GM12875 (cell line): ENCODE measurements around the gene EPHB2.

Experiments
- H3K4me3 ChIP-seq: one replicate; pipeline ENCODE4 v1.5.1; 2011; ENCODE audit warnings: low read depth, low read length, control low read depth
- TF ChIP-seq, protein P1 (sequence below): IDR thresholded peaks from 2 replicates; pipeline ENCODE4 v1.5.1; 2011; ENCODE audit warnings: low read depth, mild to moderate bottlenecking, control low read depth, inconsistent platforms, low read length, moderate library complexity, borderline replicate concordance; ENCODE audit not compliant: insufficient read depth

The EPHB2 gene

DNA sequence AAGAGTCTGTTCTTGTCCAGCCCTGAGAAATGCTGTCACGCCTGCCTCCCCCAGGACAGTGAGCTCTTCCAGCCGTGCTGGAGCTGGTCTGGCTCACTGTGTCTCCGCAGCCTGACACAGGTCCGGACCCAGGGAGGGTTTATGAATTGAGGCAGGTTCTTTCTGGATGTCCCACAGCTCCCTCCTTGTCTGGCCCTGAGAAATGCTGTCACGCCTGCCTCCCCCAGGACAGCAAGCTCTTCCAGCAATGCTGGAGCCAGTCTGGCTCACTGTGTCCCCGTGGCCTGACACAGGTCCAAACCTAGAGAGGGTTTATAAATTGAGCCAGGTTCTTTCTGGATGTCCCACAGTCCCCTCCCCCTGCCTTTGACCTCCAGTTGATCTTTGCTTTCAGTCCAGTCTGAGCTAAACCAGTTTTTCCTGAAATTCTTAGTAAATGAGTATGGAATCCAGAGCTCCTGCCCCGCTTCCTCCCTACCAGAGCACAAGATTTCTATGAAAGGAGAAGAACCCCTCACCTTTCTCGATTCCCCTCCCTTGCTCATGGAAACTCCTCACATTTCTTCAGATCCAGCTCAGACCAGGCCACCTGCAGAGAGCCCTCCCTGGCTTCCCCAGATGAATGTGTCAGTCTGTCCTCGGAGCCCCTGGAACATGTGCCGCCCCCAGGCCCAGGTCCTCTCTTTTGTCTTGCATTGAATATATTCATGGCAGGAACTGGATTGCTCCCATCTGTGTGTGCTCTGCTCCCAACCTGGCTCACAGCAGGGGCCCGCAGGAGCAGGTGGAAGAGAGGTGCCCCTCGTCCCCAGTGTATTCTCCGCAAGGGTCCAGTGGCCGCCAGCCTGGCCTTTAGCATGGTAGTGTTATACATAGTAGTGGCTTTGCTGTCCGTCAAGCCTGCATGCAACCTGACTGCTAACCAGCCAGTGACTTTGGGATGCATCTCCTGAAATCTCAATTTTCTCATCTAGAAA, 116.3 kb downstream of the EPHB2 start:
- H3K4me3 ChIP-seq, result no peak overlapping the region
- TF ChIP-seq, protein P1, sequence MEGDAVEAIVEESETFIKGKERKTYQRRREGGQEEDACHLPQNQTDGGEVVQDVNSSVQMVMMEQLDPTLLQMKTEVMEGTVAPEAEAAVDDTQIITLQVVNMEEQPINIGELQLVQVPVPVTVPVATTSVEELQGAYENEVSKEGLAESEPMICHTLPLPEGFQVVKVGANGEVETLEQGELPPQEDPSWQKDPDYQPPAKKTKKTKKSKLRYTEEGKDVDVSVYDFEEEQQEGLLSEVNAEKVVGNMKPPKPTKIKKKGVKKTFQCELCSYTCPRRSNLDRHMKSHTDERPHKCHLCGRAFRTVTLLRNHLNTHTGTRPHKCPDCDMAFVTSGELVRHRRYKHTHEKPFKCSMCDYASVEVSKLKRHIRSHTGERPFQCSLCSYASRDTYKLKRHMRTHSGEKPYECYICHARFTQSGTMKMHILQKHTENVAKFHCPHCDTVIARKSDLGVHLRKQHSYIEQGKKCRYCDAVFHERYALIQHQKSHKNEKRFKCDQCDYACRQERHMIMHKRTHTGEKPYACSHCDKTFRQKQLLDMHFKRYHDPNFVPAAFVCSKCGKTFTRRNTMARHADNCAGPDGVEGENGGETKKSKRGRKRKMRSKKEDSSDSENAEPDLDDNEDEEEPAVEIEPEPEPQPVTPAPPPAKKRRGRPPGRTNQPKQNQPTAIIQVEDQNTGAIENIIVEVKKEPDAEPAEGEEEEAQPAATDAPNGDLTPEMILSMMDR, result no peak

DNA sequence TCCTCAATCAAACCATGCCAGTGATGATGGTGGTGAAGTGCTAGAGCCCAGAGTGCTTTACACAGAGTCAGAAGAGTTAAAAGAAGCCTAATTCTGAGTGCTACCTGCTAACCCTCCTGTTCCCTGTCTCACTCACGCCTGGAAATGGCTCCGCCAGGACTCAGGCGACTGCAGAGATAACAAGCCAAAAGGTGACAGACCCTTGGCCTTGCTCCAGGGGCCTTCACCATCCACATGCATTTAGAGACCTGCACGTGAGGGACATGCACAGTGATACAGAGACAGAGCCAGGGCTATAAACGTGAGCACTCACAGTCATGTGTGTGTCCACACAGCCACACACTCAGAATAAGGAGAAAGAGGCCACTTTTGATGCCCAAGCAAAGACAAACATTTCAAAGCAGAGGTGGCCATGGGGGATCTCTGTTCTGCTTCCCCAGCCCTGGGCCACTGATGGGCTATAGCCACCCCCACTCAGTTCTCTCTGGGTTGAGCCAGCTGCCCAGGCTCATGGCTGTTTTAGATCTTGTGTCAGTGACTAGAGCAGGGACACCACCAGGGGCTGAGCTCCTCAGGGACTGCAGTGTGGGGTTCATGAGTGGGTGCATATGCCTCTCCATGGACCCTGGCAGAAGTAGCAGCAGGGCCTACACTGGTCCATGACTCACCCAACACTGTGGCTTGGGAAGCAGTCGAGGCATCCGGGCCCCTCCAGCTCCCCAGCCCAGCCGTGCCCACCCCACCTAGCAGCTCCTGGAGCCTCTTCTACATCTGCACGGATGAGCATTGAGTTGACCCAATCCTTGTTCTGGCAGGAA, 117.2 kb downstream of the EPHB2 start:
- H3K4me3 ChIP-seq, result no peak overlapping the region
- TF ChIP-seq, protein P1, result no peak

DNA sequence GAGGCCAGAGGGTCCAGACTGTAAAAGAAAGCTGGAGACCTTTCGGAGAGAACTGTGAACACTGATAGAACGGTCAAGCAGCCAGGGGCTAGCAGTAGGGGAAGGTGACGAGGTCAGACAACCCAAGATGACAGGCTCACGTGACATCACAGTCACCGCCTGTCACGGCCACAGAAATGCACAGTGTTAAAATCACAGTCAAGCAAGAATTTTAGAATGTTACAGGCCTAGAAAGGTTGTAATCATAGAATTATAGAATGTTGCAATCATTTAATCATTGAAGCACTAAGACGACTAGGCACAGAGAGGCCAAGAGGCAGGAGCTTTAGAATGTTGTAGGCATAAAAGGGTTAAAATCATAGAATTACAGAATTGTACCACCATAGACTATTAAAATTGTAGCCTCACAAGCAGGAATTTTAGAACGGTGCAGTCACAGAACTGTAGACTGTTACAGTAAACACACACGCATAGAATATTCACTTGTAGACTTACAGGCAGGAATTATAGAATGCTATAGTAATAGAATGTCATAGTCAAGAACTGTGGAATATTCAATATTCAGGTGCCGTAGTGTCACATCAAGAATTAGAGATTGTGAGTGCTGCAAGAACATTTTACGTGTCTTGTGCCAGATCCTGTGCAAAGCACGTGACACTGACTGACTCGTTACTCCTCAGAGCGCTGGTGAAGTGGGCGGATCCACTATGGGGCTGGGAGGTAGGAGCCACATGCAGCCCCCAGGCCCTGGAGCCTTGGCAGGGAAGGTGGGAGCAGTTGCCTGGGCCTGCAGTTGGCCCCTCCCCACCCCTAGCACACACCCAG, 118.1 kb downstream of the EPHB2 start:
- TF ChIP-seq, protein P1, result no peak
- no peak overlapping the region for H3K4me3 ChIP-seq

DNA sequence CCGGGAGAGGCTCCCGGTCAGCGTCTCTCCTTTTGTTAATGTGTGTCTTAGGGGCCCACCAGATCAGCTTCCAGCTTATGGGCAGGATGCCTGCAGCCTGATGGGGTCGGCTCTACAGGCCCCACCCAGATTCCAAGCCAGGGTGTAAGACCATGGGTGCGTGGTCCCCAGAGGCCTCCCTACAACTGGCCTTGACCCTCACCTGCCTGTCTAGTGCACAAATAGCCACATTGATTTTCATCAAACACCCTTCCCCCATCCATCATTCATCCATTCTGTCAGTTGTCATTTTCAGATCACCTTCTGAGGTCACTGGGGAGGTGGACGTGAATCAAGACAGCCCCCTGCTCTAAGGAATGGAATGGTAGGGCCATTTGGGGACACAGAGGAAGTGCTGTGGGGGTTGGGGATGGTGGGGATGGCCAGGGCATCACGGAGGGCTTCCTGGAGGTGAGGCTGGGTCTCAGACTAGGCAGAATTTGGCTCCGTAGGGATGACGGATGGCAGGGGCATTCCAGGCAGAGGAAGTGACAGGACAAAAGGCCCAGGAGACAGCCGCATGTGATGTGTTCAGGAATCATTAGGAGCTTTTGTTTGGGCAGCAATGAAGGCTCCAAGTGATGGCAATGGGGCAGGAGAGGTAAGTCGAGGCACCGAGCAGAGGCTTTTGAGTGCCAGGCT, 118.8 kb downstream of the EPHB2 start:
- H3K4me3 ChIP-seq, result no peak overlapping the region
- TF ChIP-seq, protein P1, result no peak

DNA sequence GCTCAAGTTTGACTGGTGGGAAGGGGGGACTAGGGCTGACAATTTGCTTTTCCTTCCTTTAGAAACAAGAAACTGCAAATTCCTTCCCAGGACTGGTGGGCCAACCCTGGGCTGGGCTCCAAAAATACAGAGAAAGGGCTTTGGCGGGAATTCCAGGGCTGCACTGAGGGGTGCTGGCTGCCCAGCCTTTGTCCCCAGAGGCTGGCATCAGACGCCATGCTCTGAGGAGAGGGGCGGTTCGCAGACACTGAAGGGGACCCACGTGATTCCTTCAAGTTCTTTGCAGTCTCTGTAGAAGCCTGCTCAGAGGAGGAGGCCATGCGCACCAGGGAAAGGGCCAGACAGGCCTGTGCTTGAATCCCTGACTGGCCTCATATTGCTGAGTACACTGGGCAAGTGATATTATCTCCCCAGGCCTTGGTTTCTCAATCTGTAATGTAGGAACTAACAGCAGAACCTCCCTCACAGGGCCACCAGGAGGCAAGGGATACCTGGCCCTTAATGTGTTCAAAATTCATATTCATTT, 119.5 kb downstream of the EPHB2 start:
- TF ChIP-seq, protein P1, result no peak
- no peak overlapping the region for H3K4me3 ChIP-seq

DNA sequence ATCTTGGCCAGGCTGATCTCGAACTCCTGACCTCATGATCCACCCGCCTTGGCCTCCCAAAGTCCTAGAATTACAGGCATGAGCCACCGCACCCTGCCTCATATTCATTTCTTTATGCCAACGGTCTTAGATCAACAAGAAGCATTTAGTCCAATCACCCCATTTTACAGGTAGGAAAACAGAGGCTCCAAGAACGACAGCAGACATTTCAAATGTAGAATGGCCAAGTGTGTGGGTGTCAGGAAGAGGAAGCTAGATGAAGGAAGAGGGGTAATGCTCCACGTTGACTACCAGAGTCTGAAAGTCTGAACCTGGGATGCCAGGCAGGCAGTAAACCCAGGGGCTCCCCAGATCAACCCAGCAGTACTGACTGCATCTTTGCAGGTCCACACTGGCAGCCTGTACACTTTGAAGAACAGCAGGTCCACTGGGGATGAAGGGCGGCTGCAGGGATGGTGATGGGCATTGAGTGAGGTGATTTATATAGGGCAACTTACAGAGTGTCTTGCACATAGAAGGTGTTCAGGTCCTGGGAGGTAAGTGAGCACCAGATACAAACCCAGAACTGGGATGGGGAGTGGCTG, 120.2 kb downstream of the EPHB2 start:
- TF ChIP-seq, protein P1, result no peak
- no peak overlapping the region for H3K4me3 ChIP-seq
